GM23338 (cell line): ENCODE measurements around the gene SLC49A4.

Experiments
- CREB1 ChIP-seq: fragments of 250-450 bp; sonication (Bioruptor Pico); IDR thresholded peaks from 2 replicates; pipeline ENCODE4 v1.5.0; 2020; ENCODE audit warnings: low read depth, mild to moderate bottlenecking, moderate library complexity
- CTCF ChIP-seq, 2 experiments: fragments of 200-600 bp in 1 of 2; sonication (generic) in 1 of 2; conservative IDR thresholded peaks; 2 replicates each; pipeline versions ENCODE4 v1.5.1 to v1.6.1; 2016 to 2017; ENCODE audit warnings: antibody characterized with exemption in 2 of 2, low read depth in 2 of 2, mild to moderate bottlenecking in 2 of 2, moderate library complexity in 1 of 2
- EZH2 ChIP-seq: fragments of 200-600 bp; sonication (generic); IDR thresholded peaks from one replicate; pipeline ENCODE4 v1.8.0; 2017; ENCODE audit warnings: antibody characterized with exemption, mild to moderate bottlenecking, low read depth; ENCODE audit not compliant: unreplicated experiment
- EZH2phosphoT487 ChIP-seq: fragments of 200-600 bp; sonication (generic); IDR thresholded peaks from one replicate; pipeline ENCODE4 v1.8.1; 2018; ENCODE audit warnings: antibody characterized with exemption; ENCODE audit not compliant: unreplicated experiment
- JUNB ChIP-seq: IDR thresholded peaks from one replicate; pipeline ENCODE4 v1.6.1; 2016; ENCODE audit warnings: antibody characterized with exemption; ENCODE audit not compliant: unreplicated experiment
- NANOG ChIP-seq: IDR thresholded peaks from 2 replicates; pipeline ENCODE4 v1.6.1; 2016; ENCODE audit warnings: antibody characterized with exemption, borderline replicate concordance
- POLR2AphosphoS5 ChIP-seq: IDR thresholded peaks from 2 replicates; pipeline ENCODE4 v1.6.1; 2016; ENCODE audit warnings: antibody characterized with exemption, low read depth
- ZNF114 ChIP-seq: fragments of 250-450 bp; sonication (Bioruptor Pico); IDR thresholded peaks from 2 replicates; pipeline ENCODE4 v1.5.0; 2020; ENCODE audit warnings: mild to moderate bottlenecking, moderate library complexity
- TF ChIP-seq, protein P1 (sequence below): IDR thresholded peaks from one replicate; pipeline ENCODE4 v1.6.1; 2018; ENCODE audit warnings: antibody characterized with exemption; ENCODE audit not compliant: unreplicated experiment

- no peak for TF ChIP-seq ZNF114 (CRISPR knock-in tag)
- no peak for TF ChIP-seq CTCF (conservative IDR thresholded peaks at IDR 0.05; ENCODE audit: low read depth in 2 of 2)
- TF ChIP-seq POLR2AphosphoS5, result no peak
- no peak for TF ChIP-seq EZH2
- TF ChIP-seq, protein P1, sequence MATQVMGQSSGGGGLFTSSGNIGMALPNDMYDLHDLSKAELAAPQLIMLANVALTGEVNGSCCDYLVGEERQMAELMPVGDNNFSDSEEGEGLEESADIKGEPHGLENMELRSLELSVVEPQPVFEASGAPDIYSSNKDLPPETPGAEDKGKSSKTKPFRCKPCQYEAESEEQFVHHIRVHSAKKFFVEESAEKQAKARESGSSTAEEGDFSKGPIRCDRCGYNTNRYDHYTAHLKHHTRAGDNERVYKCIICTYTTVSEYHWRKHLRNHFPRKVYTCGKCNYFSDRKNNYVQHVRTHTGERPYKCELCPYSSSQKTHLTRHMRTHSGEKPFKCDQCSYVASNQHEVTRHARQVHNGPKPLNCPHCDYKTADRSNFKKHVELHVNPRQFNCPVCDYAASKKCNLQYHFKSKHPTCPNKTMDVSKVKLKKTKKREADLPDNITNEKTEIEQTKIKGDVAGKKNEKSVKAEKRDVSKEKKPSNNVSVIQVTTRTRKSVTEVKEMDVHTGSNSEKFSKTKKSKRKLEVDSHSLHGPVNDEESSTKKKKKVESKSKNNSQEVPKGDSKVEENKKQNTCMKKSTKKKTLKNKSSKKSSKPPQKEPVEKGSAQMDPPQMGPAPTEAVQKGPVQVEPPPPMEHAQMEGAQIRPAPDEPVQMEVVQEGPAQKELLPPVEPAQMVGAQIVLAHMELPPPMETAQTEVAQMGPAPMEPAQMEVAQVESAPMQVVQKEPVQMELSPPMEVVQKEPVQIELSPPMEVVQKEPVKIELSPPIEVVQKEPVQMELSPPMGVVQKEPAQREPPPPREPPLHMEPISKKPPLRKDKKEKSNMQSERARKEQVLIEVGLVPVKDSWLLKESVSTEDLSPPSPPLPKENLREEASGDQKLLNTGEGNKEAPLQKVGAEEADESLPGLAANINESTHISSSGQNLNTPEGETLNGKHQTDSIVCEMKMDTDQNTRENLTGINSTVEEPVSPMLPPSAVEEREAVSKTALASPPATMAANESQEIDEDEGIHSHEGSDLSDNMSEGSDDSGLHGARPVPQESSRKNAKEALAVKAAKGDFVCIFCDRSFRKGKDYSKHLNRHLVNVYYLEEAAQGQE, result no peak
- no peak for TF ChIP-seq EZH2phosphoT487
- no peak for TF ChIP-seq JUNB
- TF ChIP-seq CREB1, result no peak
- no peak for TF ChIP-seq NANOG
These were observed 35.9 kb upstream of the SLC49A4 start for GRCh38 chr3:122758877-122759560.
